Left renal pelvis (tissue), 4 donors: ENCODE results near the gene SRR. TPM values are rescaled to one million over a fixed set of nuclear protein-coding genes. Genes with fewer than 3 reads are reported as not detected.
"Not testable (repeated sequence)": the region's sequence is repeated elsewhere in the genome, so short reads cannot be mapped to it uniquely, and the experiment has no call there.

Experiments used
- DNase-seq, 4 donors: peaks; one replicate each; pipeline ENCODE4 v3.0.0-alpha.2; 2013; ENCODE audit warnings: low read depth in 4 of 4, low spot score in 3 of 4
- polyA plus RNA-seq, 4 donors: library from polyadenylated mRNA; unstranded; fragments of 120-200 nt; gene quantifications; one replicate each; pipeline ENCODE4 v1.2.1, GENCODE V29; 2013; ENCODE audit not compliant: insufficient read length in 4 of 4

The SRR gene, protein sequence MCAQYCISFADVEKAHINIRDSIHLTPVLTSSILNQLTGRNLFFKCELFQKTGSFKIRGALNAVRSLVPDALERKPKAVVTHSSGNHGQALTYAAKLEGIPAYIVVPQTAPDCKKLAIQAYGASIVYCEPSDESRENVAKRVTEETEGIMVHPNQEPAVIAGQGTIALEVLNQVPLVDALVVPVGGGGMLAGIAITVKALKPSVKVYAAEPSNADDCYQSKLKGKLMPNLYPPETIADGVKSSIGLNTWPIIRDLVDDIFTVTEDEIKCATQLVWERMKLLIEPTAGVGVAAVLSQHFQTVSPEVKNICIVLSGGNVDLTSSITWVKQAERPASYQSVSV
- polyA plus RNA-seq = 10 to 100 TPM; 22.0 to 25.8 (median 23.2) TPM

DNA sequence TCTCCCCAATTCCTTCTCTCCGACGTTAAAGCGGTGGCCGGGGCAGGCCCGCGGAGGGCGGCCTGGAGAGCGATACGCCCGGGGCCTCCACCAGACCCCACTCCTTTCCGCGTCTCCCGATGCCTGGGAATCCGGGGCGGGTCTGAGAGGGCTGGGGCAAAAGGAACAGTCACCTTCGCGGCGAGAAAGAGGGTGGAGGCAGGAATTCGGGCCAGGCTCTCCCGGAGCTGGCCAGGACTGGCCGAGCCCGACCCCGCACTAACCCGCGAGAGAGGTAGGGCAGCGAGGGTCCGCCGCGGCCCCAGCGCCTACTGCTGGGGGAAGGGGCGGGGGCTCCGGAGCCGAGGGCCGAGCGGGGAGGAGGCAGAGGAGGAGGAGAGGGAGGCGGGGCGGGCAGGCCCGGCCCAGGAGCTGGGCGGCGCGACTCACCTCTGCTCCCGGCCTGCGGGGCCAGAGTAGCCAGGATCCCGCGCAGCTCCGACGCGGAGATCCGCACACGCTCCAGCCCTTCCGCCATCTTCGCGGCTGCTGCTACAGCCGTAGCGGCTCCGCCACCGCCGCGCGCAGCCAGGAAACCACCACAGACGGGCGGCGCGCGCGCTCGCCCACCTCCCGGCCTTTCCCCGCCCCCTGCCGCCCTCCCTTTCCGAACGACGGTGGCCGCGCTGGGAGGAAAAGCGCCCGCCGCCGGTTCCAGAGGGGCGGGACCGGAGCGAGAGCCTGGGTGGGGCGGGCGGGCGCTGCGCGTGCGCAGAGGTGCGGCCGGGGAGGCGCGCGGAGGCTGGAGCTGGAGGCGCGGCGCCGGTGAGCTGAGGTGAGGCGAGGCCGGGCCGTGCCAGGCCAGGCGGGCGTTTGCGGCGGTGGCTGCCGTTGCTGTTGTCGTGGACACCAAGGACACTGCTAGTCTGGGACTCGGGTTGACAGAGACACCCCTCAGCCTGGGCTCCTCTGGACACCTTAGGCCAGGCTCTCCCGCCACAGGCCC is at the start of gene SRR, which contains the start of gene SMG6:
Gene SRR, plus strand, starts transcription at position 747 of the 985 bp plus-strand sequence. CDS start 11,611 bp downstream, outside the sequence.
Gene SMG6, minus strand, starts transcription at position 582 of the 985 bp plus-strand sequence. Its CDS starts 65 bp downstream, at position 517.
- peak; percentile 82 to 85 (median 82) for DNase-seq

DNA sequence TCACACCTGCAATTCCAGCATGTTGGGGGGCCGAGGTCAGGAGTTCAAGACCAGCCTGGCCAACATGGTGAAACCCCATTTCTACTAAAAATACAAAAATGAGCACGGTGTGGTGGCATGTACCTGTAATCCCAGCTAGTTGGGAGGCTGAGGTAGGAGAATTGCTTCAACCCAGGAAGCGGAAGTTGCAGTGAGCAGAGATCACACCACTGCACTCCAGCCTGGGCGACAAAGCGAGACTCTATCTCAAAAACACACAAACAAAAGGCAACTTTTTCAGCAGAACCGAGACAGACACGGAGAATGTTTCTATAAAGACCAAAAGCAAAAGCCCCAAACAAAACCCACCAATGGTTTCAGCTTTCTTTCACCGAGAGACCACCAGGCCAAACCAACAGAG is 44.9 kb upstream of the SRR start:
- DNase-seq = not testable (repeated sequence)

DNA sequence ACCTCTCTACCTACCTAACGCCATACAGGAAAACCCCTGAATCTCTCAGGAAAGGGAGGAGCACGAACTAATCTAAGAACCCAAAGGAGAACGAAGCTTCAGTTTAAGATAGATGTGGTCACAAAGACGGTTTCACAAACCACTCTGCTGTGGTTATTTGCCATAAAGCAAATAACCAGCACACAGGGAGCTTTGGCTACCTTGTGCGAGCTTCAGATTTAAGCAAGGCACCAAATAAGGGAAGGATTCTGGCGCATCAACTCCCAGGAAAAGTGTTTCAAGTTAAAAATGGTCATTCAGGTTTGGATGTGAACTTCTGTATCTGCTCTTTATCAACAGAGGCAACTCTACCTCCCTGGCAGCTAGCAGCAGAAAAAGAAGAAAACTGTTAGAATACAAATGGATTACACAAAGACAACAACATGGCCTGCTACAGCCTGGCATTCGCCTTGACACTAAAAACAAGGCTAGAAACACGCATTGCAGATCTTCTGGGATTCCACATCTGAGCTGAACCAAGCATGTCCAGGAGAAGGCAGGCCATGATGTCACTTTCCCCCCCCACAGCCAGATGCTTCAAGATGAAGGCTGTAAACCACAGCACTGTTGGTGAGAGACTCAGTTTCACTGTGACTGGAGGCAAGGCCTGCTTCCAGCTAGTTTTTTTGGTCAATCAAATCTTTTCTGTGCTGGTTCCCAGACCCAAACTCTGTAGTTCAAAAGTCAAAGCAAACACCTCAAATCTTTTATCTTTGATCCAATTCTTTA is 43.8 kb upstream of the SRR start:
- DNase-seq = no peak

DNA sequence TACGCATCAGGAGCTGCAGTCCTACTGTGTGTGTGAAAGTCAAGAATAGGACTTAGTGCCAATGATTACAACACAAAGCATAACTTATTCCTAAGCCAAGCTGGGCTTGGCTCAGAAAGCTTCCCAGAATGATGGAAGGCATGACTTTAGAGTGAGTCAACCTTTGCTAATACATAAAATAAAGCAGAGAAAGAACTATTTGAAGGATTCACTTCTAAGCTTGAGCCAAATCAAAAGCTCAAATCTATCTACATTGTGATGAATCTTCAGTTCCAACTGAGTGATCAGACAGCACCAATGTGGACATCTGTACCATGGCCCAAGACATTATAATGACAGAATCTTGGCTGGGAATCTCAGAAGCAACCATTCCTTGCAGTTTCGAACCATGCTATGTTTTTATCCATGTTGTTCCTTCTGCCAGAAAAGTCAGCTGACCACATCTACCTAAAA is 41.6 kb upstream of the SRR start:
- no peak for DNase-seq

DNA sequence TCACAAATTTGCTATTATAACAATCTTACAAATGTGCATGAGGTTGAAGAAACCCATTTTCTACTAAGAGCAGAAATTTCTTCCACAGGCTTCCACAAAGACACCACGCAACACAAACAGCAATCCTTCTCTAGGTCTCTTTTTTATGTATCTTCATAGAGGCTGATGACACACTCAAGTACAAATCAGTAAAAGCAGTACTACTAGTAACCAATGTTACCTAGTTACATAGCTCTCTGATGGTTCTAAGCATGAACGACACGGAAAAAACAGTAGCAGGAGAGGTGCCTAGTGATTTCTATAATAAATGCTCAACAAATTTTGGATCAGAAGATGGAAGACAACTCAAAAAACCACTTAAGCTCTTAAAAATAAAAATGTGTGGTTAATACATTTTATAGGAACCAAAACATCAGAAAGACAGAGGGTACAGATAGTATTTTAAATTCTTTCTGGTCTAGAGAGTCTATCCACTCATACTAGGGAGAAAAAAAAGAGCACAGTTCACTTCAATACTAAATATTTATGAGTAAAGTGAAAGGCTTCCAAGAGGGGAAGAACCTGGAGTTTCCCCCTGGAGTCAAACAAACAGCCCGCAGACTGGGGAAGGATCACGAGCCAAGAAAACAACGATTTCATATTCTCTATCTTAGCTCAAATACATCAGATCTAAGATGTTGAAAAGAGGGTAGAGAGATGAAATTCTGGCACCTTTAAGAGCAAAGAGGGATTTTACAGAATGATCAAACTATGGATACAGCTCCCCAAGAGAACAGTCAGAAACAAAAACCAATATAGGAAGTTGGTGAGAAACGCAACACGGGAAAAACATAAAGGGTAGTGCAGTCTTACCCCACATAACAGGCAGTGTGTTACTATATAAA is 40.3 kb upstream of the SRR start:
- DNase-seq = no peak

DNA sequence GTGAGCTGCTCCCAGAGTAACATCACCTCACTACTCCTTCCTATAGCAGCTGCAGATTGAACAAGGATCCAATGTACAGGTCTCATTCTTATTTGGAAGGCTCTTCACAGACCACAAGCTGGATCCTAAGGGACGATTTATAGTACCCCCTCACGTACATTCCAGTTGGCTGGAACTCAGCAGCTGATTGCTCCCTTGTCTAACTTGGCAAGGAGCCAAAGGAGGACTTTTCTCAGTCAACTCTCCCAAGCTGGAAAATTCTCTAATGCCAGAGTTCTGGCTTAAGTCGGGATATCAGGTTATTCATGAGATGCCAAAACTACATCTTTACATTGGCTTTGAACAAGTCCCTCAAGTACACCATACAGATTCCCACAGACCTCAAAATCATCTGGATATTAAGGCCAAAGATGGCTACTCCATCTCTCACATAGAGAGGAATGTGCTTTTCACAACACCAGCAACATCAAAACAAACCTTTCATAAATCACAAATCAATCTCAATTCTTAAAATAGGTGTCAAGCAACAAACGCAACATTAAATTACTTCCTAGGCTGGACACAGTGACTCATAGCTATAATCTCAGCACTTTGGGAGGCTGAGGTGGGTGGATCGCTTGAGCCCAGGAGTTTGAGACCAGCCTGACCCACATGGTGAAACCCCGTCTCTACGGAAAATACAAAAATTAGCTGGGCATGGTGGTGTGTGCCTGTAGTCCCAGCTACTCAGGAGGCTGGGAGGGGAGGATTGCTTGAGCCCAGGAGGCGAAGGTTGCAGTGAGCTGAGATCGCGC is 39.5 kb upstream of the SRR start:
- no peak for DNase-seq

DNA sequence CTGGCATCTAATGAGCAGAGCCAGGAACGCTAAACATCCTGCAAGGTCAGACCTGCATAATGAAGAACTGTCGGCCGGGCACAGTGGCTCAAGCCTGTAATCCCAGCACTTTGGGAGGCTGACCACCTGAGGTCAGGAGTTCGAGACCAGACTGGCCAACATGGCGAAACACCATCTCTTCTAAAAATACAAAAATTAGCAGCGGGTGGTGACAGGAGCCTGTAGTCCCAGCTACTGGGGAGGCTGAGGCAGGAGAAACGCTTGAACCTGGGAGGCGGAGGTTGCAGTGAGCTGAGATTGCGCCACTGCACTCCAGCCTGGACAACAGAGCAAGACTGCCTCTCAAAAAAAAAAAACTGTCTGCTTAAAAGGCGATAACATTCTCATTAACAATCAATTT is 38.6 kb upstream of the SRR start:
- DNase-seq = not testable (repeated sequence)

DNA sequence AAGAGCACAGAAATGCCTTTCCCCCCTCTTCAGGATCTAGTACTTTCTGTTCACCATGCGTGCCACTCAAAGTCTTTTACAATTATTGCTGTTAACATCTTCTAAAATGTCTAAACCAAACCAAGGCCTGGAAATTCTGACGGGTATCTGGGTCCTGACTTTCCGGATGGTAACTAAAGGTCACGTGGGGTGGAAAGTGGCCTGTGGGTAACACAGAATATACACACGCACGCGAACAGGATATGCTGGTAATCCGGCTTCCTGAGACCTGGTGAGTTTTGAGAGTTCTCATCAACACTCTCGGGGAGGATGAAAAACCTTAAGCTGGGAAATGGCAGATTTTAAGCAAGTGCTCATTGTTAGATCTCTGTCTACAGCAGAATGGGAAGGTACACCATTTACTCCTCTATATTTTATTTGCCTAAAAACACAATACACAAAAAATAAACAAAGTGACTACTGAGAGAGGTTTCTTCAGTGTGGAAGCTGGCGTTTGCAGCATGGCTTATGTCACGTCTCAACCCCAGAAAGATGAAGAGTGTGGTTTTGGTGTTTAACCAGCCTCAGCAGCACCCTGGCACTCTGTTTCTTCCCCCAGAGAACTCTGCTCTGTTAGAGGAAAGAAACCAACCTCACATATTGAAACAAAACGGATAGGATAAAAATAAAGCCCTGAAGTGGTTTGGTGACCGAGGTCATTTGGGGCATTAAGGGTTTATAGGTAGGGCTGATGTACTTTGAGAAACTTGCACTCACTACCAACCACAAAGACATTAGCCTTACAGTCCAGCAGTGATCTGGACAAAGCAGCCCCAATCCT is 37.5 kb upstream of the SRR start:
- no peak for DNase-seq

DNA sequence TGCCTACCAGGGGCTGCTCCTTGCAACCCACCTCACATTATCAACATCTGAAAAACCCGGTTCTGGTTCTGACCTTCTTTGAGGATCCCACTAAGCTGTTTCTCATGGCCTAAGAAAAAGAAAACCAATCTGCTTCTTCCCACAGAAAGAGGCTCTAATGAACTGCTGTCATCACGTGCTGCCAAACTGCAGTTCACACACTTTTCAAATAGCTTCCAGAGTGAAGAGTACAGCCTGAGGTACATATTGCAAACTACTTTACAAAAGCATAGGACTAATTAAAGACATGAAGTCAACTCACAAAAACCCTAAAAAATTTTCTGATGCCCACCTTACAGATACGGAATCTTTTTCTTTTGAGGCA is 36.9 kb upstream of the SRR start:
- no peak for DNase-seq

DNA sequence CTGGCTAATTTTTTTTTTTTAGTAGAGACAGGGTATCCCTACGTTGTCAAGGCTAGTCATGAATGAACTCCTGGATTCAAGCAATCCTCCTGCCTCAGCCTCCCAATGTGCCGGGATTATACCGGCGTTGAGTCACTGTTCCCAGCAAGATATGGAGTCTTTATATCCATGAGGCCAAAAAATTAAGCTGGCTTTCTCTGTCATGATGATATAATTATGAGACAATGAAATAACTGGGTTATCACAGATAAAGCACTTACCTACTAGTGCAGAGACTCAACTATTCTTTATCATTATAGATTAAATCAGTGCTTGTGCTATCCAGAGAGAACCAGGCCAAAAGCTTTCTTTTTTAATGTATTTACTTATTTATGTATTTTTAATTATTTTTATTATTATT is 36.4 kb upstream of the SRR start:
- no peak for DNase-seq

DNA sequence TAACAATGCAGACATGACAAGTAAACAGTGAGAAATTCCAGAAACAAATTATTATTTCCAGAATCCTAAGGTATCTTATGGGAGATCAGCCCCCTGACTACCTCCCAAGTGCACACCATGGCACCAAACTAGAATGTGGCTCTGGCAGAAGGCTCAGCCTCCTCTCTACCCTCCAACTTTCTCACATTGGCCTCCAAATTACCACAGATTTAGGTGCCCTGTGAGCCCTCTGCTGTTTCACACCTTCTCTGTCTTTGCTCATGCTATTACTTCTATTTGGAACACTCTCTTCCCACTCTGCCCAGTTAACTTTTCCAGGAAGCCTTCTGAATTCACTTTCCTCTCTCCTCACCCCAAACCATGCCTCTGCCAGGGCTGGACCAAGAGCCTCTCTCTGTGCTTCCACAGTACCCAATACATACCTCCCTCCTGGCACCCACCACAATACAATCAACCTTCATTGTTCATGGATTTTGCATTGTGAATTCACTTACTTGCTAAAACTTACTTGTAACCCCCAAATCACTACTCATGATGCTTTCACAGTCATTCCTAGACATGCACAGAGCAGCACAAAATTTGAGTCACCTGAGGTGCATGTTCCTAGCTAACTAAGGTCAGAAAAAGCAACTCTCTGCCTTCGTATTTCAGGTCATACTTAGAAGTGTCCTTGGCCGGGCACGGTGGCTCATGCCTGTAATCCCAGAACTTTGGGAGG is 31.6 kb upstream of the SRR start:
- no peak for DNase-seq

DNA sequence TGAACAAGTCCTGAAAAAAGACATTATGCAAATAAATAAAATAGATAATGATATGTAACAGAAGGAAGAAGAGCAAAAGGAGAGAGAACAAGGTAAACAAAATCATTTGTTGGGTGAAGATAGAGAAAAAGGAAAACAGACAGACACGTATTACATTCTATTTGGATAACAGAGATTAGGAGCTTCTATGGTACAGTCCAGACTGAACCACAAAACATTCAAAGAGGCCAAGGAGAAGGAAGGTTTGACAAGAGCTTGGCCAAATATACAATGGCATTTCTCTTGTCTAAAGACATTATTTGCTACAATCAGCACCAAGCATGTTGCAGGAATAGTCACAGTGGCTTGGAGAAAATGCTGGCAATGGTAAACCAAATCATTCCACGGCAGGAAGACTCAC is 29.3 kb upstream of the SRR start:
- no peak for DNase-seq

DNA sequence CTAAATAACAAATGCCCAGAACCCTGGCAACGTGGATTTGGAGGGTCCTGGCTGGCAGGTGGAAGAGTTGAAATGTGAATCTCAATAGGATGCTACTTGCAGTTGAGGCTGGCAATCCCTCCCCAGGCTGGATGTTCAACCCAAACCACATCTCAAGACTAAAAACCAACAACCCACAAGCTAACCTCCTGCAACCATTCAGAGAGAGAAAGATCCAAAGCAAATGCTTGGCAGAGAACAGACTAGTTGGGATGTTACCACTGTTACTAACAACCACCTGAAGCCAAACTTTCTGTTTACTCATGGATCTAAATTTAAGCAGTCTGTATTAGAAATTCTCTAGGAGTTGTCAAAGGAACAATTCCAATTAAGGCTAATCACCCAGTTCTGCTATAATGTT is 28.0 kb upstream of the SRR start:
- DNase-seq = no peak

DNA sequence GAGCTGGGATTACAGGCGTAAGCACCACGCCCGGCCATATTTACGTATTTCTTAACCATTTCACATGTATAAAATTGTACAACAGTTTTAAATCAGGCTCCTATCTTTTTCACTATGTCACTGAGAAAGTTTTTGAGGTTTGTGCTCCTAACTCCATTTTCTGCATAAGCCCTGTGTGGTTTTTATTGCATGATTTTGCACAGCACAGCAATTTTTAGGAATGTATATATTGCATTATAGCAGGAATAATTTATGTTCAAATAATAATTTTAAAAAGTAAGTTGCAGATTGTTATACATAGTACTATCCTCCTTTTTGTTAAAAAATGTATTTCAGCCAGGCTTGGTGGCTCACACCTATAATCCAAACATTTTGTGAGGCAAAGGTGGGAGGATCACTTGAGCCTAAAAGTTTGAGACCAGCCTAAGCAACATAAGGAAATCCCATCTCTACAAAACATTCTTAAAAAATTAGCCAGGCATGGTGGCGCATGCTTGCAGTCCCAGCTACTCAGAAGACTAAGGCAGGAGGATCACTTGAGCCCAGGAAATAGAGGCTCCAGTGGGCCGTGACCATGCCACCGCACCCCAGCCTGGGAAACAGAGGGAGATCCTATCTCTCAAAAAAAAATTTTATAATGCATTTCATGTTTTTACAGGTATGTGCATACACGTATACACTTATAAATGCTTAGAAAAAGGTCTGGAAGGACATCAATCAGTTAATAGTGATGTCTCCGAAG is 26.1 kb upstream of the SRR start:
- DNase-seq = no peak

DNA sequence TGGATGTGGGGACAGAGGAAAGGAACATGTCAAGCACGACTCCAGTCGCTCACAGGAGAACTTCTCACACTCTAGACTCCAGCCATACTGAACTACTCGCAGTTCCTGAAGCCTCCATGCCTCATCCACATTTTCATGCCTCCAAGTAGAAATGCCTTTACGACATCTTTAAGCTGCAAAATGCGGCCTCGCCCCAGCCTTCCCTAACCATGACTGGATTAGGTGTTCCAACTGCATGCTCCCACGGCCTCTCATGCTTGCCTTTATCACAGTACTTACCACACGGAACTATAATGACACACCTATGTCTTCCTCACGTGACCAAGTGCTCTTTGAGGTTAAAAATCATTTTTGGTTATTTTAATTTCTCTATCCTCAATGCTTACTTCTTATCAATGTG is 24.0 kb upstream of the SRR start:
- DNase-seq = no peak

DNA sequence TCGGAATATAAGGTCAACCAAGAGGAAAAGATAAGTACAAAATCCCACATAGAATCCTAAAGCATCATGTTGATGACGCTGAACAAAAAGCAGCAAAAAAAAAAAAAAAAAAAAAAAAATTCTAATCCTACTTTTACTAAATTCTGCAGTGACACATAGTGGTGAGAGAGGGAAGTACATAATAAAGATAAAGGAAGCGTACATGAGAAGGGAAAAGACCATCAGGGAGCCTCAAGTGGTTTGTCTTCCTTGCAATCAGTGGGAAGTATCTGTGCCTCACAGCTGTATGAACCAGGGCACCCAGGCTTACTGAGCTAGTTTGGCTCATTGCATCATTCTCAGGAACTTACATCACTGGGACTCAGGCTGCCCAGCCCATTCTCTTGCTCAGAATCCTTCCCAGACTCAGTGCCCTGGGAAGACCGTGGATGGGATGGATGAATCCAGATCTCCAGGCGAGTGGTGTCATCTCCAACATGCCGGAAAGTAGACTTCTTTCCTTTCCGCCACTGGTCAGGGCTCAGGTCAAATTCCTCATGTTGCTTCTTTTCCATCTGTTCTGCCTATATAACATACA is 21.4 kb upstream of the SRR start:
- DNase-seq = peak; percentile 41 to 55 (median 46)
